SK-N-SH (cell line): ENCODE measurements around the gene TTC28. TPM values are rescaled to one million over a fixed set of nuclear protein-coding genes. Genes with fewer than 3 reads are reported as not detected.

Experiments used
- CTCF ChIA-PET: fragments of 300-600, 350-600 bp; formaldehyde crosslinking; extraction: SDS; loops from one replicate; lab custom pipeline; 2021; lab: Yijun Ruan, JAX
- POLR2A ChIA-PET: fragments of 350-600 bp; sonication (Branson Sonifier 250); formaldehyde crosslinking; extraction: SDS; loops from one replicate; lab custom pipeline; 2020; ENCODE audit warnings: antibody characterized with exemption, inconsistent platforms; lab: Yijun Ruan, JAX
- DNase-seq: peaks from one replicate; pipeline ENCODE4 v3.0.0; 2012
- H2AFZ ChIP-seq: fragments of 200-600 bp; sonication (generic); 2 replicates; pipeline ENCODE4 v1.8.1; 2016; ENCODE audit warnings: antibody characterized with exemption, mild to moderate bottlenecking, low read depth
- H3F3A ChIP-seq: fragments of 200-600 bp; sonication (generic); replicated peaks from 2 replicates; pipeline ENCODE3; 2016; ENCODE audit warnings: antibody characterized with exemption, mild to moderate bottlenecking; ENCODE audit not compliant: insufficient read depth
- H3K27ac ChIP-seq, 2 experiments: fragments of 200-500 bp in 1 of 2; fragments of 200-600 bp in 1 of 2; sonication (Bioruptor generic) in 1 of 2; sonication (generic), shearing (Covaris generic) in 1 of 2; 2 replicates each; pipeline versions ENCODE4 v1.5.1 to v1.6.1; 2014 to 2016; ENCODE audit warnings: low read depth in 2 of 2, inconsistent platforms in 1 of 2, low read length in 1 of 2, mild to moderate bottlenecking in 1 of 2, mixed read lengths in 1 of 2
- H3K27me3 ChIP-seq: fragments of 200-600 bp; sonication (generic), shearing (Covaris generic); 2 replicates; pipeline ENCODE4 v1.6.1; 2016; ENCODE audit warnings: mixed run types; ENCODE audit not compliant: insufficient read depth
- H3K36me3 ChIP-seq, 2 experiments: fragments of 200-500 bp in 1 of 2; fragments of 200-600 bp in 1 of 2; sonication (Bioruptor generic) in 1 of 2; sonication (generic) in 1 of 2; replicated peaks in 1 of 2; 2 replicates each; pipeline versions ENCODE3 to v1.5.1; 2014 to 2016; ENCODE audit warnings: low read length in 1 of 2, mild to moderate bottlenecking in 1 of 2; ENCODE audit not compliant: insufficient read depth in 2 of 2, control insufficient read depth in 1 of 2
- H3K4me1 ChIP-seq, 2 experiments: fragments of 200-500 bp in 1 of 2; fragments of 200-600 bp in 1 of 2; sonication (Bioruptor generic) in 1 of 2; sonication (generic), shearing (Covaris generic) in 1 of 2; 2 replicates each; pipeline versions ENCODE4 v1.5.1 to v1.6.1; 2014 to 2016; ENCODE audit warnings: low read depth in 1 of 2, low read length in 1 of 2, mixed run types in 1 of 2; ENCODE audit not compliant: insufficient read depth in 2 of 2, control insufficient read depth in 1 of 2
- H3K4me2 ChIP-seq: fragments of 200-600 bp; sonication (generic), shearing (Covaris generic); 2 replicates; pipeline ENCODE4 v1.6.1; 2017; ENCODE audit warnings: mixed run types
- H3K4me3 ChIP-seq, 2 experiments: fragments of 200-500 bp in 1 of 2; fragments of 200-600 bp in 1 of 2; sonication (Bioruptor generic) in 1 of 2; sonication (generic), shearing (Covaris generic) in 1 of 2; 2 replicates each; pipeline versions ENCODE4 v1.5.1 to v1.8.1; 2014 to 2016; ENCODE audit warnings: low read depth in 2 of 2, inconsistent platforms in 1 of 2, low read length in 1 of 2, mild to moderate bottlenecking in 1 of 2, mixed read lengths in 1 of 2, moderate library complexity in 1 of 2
- H3K79me2 ChIP-seq: fragments of 200-600 bp; sonication (generic); 2 replicates; pipeline ENCODE4 v1.8.1; 2017; ENCODE audit warnings: mild to moderate bottlenecking; ENCODE audit not compliant: insufficient read depth
- H3K9ac ChIP-seq: fragments of 200-600 bp; sonication (generic); 2 replicates; pipeline ENCODE4 v1.6.1; 2017; ENCODE audit warnings: mixed run types
- H3K9me2 ChIP-seq: fragments of 200-600 bp; sonication (generic); 2 replicates; pipeline ENCODE4 v1.6.1; 2017; ENCODE audit warnings: mixed run types
- H3K9me3 ChIP-seq: fragments of 200-600 bp; sonication (generic); 2 replicates; pipeline ENCODE4 v1.6.1; 2017; ENCODE audit warnings: mixed run types, mild to moderate bottlenecking, moderate library complexity
- H4K20me1 ChIP-seq: fragments of 200-600 bp; sonication (generic); 2 replicates; pipeline ENCODE4 v1.6.1; 2017; ENCODE audit warnings: mild to moderate bottlenecking, mixed run types; ENCODE audit not compliant: insufficient read depth
- CHD2 ChIP-seq: fragments of 150-350 bp; IDR thresholded peaks from 2 replicates; pipeline ENCODE4 v1.6.1; 2018; ENCODE audit warnings: low read length; ENCODE audit not compliant: partially characterized antibody
- CTCF ChIP-seq: fragments of 200-600 bp; sonication (generic); IDR thresholded peaks from 2 replicates; pipeline ENCODE4 v1.6.1; 2017; ENCODE audit warnings: antibody characterized with exemption, mild to moderate bottlenecking, moderate library complexity
- ELF1 ChIP-seq: IDR thresholded peaks from 2 replicates; pipeline ENCODE4 v1.4.0; 2012
- EP300 ChIP-seq, 2 experiments: IDR thresholded peaks; 2 replicates each; pipeline versions ENCODE4 v1.4.0 to v1.6.1; 2012; ENCODE audit warnings: borderline replicate concordance in 1 of 2, low read depth in 1 of 2, low read length in 1 of 2
- EZH2phosphoT487 ChIP-seq: fragments of 200-600 bp; sonication (generic); IDR thresholded peaks from 2 replicates; pipeline ENCODE4 v1.6.1; 2017; ENCODE audit warnings: low read depth, mixed run types, mild to moderate bottlenecking, antibody characterized with exemption, moderate library complexity, borderline replicate concordance
- FOSL2 ChIP-seq: IDR thresholded peaks from 2 replicates; pipeline ENCODE4 v1.4.0; 2012; ENCODE audit warnings: low read depth, mild to moderate bottlenecking, moderate library complexity, borderline replicate concordance
- FOXJ3 ChIP-seq: sonication (generic); formaldehyde crosslinking; IDR thresholded peaks from 2 replicates; pipeline ENCODE4 v1.5.1; 2020; ENCODE audit warnings: mild to moderate bottlenecking, missing genetic modification reagents
- GABPA ChIP-seq: IDR thresholded peaks from 2 replicates; pipeline ENCODE4 v1.4.0; 2012; ENCODE audit warnings: low read depth, mild to moderate bottlenecking
- GATA2 ChIP-seq: sonication (generic); formaldehyde crosslinking; IDR thresholded peaks from 2 replicates; pipeline ENCODE4 v1.5.0; 2020; ENCODE audit warnings: mild to moderate bottlenecking, missing genetic modification reagents
- MEF2A ChIP-seq: IDR thresholded peaks from 2 replicates; pipeline ENCODE4 v1.4.0; 2012; ENCODE audit warnings: low read depth, borderline replicate concordance
- MXI1 ChIP-seq: IDR thresholded peaks from 2 replicates; pipeline ENCODE4 v1.6.1; 2012; ENCODE audit warnings: mild to moderate bottlenecking, low read depth, low read length, improper control_type of control experiment
- NRF1 ChIP-seq: IDR thresholded peaks from 2 replicates; pipeline ENCODE4 v1.6.1; 2012; ENCODE audit warnings: low read depth, mild to moderate bottlenecking, low read length
- POLR2AphosphoS5 ChIP-seq: IDR thresholded peaks from 2 replicates; pipeline ENCODE4 v1.6.1; 2012; ENCODE audit warnings: low read depth, low read length
- RAD21 ChIP-seq: IDR thresholded peaks from 2 replicates; pipeline ENCODE4 v1.6.1; 2012; ENCODE audit warnings: mild to moderate bottlenecking, low read length
- RCOR1 ChIP-seq: fragments of 150-350 bp; IDR thresholded peaks from 2 replicates; pipeline ENCODE4 v1.6.1; 2017; ENCODE audit warnings: antibody characterized with exemption, low read length
- REST ChIP-seq: IDR thresholded peaks from 2 replicates; pipeline ENCODE4 v1.6.1; 2012; ENCODE audit warnings: mild to moderate bottlenecking, low read depth, low read length, moderate library complexity
- RFX5 ChIP-seq: IDR thresholded peaks from 2 replicates; pipeline ENCODE4 v1.6.1; 2012; ENCODE audit warnings: mild to moderate bottlenecking, improper control_type of control experiment, low read length
- RXRA ChIP-seq: IDR thresholded peaks from 2 replicates; pipeline ENCODE4 v1.4.0; 2012; ENCODE audit warnings: low read depth, mild to moderate bottlenecking, borderline replicate concordance
- SIN3A ChIP-seq: IDR thresholded peaks from 2 replicates; pipeline ENCODE4 v1.6.1; 2012; ENCODE audit warnings: low read depth, mild to moderate bottlenecking, low read length, moderate library complexity, borderline replicate concordance
- SMC3 ChIP-seq: IDR thresholded peaks from 2 replicates; pipeline ENCODE4 v1.6.1; 2012; ENCODE audit warnings: low read depth, low read length, improper control_type of control experiment
- TAF1 ChIP-seq: IDR thresholded peaks from 2 replicates; pipeline ENCODE4 v1.6.1; 2012; ENCODE audit warnings: low read depth, mild to moderate bottlenecking, low read length, moderate library complexity, borderline replicate concordance
- TCF12 ChIP-seq: IDR thresholded peaks from 2 replicates; pipeline ENCODE4 v1.4.0; 2012
- YY1 ChIP-seq: IDR thresholded peaks from 2 replicates; pipeline ENCODE4 v1.4.0; 2012; ENCODE audit warnings: low read depth, mild to moderate bottlenecking
- ZBTB33 ChIP-seq: IDR thresholded peaks from 2 replicates; pipeline ENCODE4 v1.4.0; 2012; ENCODE audit warnings: low read depth, borderline replicate concordance
- WGBS: methylation state at CpG from one replicate; pipeline ENCODE4 v1.1.6; 2017; ENCODE audit warnings: low lambda C conversion rate; 5-methylcytosine and 5-hydroxymethylcytosine counted together
- polyA plus RNA-seq, 3 experiments: library from polyadenylated mRNA; depleted of rRNA; stranded (reverse); fragments of >200 nt; gene quantifications; 2 replicates each; pipeline ENCODE4 v1.2.3, GENCODE V29; 2012
- TF ChIP-seq, protein P1 (sequence below): IDR thresholded peaks from 2 replicates; pipeline ENCODE4; 2012

TTC28 gene
- polyA plus RNA-seq, 1 of the 3 experiments (the other 2 are of a cell fraction), result 5.9 TPM

DNA sequence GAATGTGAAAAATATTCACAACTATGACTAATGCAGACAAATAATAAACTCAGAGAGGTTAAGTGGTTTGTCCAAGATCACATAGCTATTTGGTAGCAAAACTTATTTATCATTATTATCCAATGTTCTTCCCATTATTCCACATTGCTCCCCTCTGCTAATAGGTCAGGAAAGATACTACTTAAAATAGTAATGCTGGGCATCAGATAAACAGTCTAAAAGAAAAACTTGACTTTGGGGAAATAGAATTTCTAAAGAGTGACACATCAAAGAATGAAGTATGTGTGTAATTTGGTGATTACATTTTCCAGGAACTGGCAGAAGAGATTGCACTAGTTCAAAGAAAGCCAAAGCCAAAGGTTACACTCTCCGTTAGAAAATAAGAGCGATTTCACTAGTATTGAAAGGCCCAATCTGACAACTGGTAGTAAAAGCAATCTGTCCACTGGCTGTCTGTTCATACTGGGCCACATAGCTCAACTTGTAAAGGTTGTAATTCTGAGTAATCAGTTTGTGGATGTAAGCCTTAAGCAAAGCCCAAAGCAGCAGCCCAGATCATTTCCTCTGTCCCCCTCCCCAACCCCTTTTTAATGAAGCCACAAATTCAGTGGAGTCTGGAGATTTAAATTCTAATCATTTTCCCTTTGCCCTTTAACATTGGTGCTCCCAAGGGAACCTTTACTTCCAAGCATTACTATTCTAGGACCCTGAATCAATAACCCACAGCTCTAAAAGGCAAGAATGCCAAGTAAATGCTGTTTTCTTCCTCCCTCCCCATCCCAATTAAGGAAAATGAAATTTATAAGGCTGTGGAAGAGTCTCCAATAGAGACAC lies 283.5 kb downstream of the TTC28 start:
- CTCF ChIA-PET, result interaction anchor here (1.3 to 1.7 kb wide), 2 partner anchors 29 to 46 kb away, joined by 3 to 5 read pairs; no protein-coding TSS in a partner anchor
- Histone ChIP-seq H3K9me2 (no peaks in the 10 kb centered on the region), H3K79me2 (0 out of 2 replicates have a peak, but pooled peaks cover 5% of the 10 kb centered on the region), H3F3A (peaks cover 17% of the 10 kb centered on the region), H3K4me3 (0 out of 4 replicates have a peak overlapping the region, but pooled peaks of 1 of the 2 experiments have one; percentile 8), H3K9ac (0 out of 2 replicates have a peak overlapping the region, but pooled peaks have one; percentile 13), H4K20me1 (no peaks in the 10 kb centered on the region), H3K27ac (peak overlapping the region in 1 of 2 experiments; percentile 49; a peak in 2 of 4 replicates), H2AFZ (no peak overlapping the region), H3K27me3 (no peaks in the 10 kb centered on the region), H3K4me2 (peak overlapping the region; percentile 56), H3K9me3 (no peaks in the 10 kb centered on the region), H3K4me1 (peaks cover 21 to 32% of the 10 kb centered on the region in 2 experiments; a peak in 3 of 4 replicates), H3K36me3 (no peaks in the 10 kb centered on the region)
- POLR2A ChIA-PET, result no interaction called here
- WGBS, result 39% methylated on average over 2 of the region's 2 CpGs
- no peak for DNase-seq
- TF ChIP-seq GATA2 (no peak), RXRA (no peak), GABPA (no peak), EZH2phosphoT487 (no peak), SIN3A (no peak), EP300 (IDR thresholded peaks at IDR 0.05; ENCODE audit: borderline replicate concordance in 1 of 2, low read depth in 1 of 2, low read length in 1 of 2) (peak in 1 of 2 experiments; percentile 12; a peak in 2 of 4 replicates), MEF2A (no peak), FOSL2 (peak; percentile 35; the same call in 1 of the 2 replicates), ELF1 (no peak), POLR2AphosphoS5 (no peak), TAF1 (no peak), FOXJ3 (CRISPR knock-in tag) (no peak), RCOR1 (no peak), TCF12 (no peak), CTCF (no peak), NRF1 (no peak), RFX5 (no peak), MXI1 (no peak), ZBTB33 (no peak), SMC3 (no peak), REST (no peak), RAD21 (no peak), YY1 (no peak), CHD2 (no peak)
- TF ChIP-seq, protein P1, sequence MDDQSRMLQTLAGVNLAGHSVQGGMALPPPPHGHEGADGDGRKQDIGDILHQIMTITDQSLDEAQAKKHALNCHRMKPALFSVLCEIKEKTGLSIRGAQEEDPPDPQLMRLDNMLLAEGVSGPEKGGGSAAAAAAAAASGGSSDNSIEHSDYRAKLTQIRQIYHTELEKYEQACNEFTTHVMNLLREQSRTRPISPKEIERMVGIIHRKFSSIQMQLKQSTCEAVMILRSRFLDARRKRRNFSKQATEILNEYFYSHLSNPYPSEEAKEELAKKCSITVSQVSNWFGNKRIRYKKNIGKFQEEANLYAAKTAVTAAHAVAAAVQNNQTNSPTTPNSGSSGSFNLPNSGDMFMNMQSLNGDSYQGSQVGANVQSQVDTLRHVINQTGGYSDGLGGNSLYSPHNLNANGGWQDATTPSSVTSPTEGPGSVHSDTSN, result 0 out of 2 replicates have a peak, but pooled peaks have one; percentile 2
